Subcutaneous abdominal adipose tissue (tissue), 5 donors: ENCODE data around the gene RNU5B-1.

Source experiments
- H3K27ac ChIP-seq: one replicate; pipeline ENCODE4 v1.7.0; 2013; ENCODE audit warnings: low read depth, mild to moderate bottlenecking, inconsistent platforms, low read length, moderate library complexity
- H3K27me3 ChIP-seq, 5 donors: one replicate each; pipeline ENCODE4 v1.7.0; 2013; ENCODE audit warnings: low read length in 5 of 5, inconsistent platforms in 1 of 5; ENCODE audit not compliant: control insufficient read depth in 5 of 5, insufficient read depth in 4 of 5
- H3K36me3 ChIP-seq, 5 donors: one replicate each; pipeline ENCODE4 v1.7.0; 2013; ENCODE audit warnings: low read length in 5 of 5; ENCODE audit not compliant: control insufficient read depth in 5 of 5, insufficient read depth in 5 of 5
- H3K4me1 ChIP-seq, 5 donors: one replicate each; pipeline ENCODE4 v1.7.0; 2013; ENCODE audit warnings: low read length in 5 of 5, mild to moderate bottlenecking in 3 of 5, moderate library complexity in 1 of 5; ENCODE audit not compliant: control insufficient read depth in 5 of 5, insufficient read depth in 5 of 5
- H3K4me3 ChIP-seq, 5 donors: one replicate each; pipeline ENCODE4 v1.7.0; 2013; ENCODE audit warnings: low read length in 5 of 5, low read depth in 1 of 5
- H3K9ac ChIP-seq, 5 donors: one replicate each; pipeline ENCODE4 v1.7.0; 2013; ENCODE audit warnings: low read length in 5 of 5, mild to moderate bottlenecking in 4 of 5, moderate library complexity in 3 of 5
- H3K9me3 ChIP-seq, 5 donors: one replicate each; pipeline ENCODE4 v1.7.0; 2013; ENCODE audit warnings: low read length in 5 of 5; ENCODE audit not compliant: control insufficient read depth in 5 of 5
- donor health status: healthy.
- donor health status: healthy.
- donor health status: healthy.
- donor health status: healthy.
- donor health status: healthy.

Gene RNU5B-1

GRCh38 chr15:65304381-65305149, at the start of gene RNU5B-1:
RNU5B-1 (plus strand) TSS chr15:65304677.
- Histone ChIP-seq H3K27me3 (no peaks in the 10 kb centered on the region), H3K9ac (peak within 1 kb of the TSS; percentile 63 to 90 (median 81)), H3K4me1 (peaks cover 0 to 19% (median 18%) of the 10 kb centered on the region in 5 donors), H3K27ac (peak within 1 kb of the TSS; percentile 83), H3K4me3 (peak within 1 kb of the TSS; percentile 71 to 88 (median 74)), H3K9me3 (no peaks in the 10 kb centered on the region), H3K36me3 (no peaks in the 10 kb centered on the region)

GRCh38 chr15:65254758-65255157, 49.7 kb upstream of the RNU5B-1 start:
- Histone ChIP-seq H3K9me3 (no peaks in the 10 kb centered on the region), H3K36me3 (peaks cover 0 to 24% (median 10%) of the 10 kb centered on the region in 5 donors), H3K4me3 (no peak overlapping the region), H3K9ac (no peak overlapping the region), H3K4me1 (peaks cover 12 to 46% (median 26%) of the 10 kb centered on the region in 5 donors), H3K27ac (no peak overlapping the region), H3K27me3 (no peaks in the 10 kb centered on the region)

- H3K4me3 ChIP-seq: no peak overlapping the region
- H3K4me1 ChIP-seq: peaks cover 12 to 53% (median 31%) of the 10 kb centered on the region in 5 donors
- H3K27ac ChIP-seq: no peak overlapping the region
- H3K36me3 ChIP-seq: peaks cover 0 to 33% (median 18%) of the 10 kb centered on the region in 5 donors
- no peaks in the 10 kb centered on the region for H3K9me3 ChIP-seq
- H3K27me3 ChIP-seq: no peaks in the 10 kb centered on the region
- H3K9ac ChIP-seq: no peak overlapping the region
Observed at GRCh38 chr15:65255486-65256140, 48.9 kb upstream of the RNU5B-1 start.

- Histone ChIP-seq H3K36me3 (peaks cover 0 to 52% (median 32%) of the 10 kb centered on the region in 5 donors), H3K4me3 (no peak overlapping the region), H3K9me3 (no peaks in the 10 kb centered on the region), H3K9ac (peak overlapping the region in 2 of 5 donors; percentile 6 to 34), H3K27me3 (no peaks in the 10 kb centered on the region), H3K27ac (peak overlapping the region; percentile 86), H3K4me1 (peaks cover 8 to 47% (median 26%) of the 10 kb centered on the region in 5 donors)
Observed at GRCh38 chr15:65258375-65259262, 45.9 kb upstream of the RNU5B-1 start.

- H3K36me3 ChIP-seq: peaks cover 0 to 52% (median 32%) of the 10 kb centered on the region in 5 donors
- H3K27ac ChIP-seq: peak overlapping the region; percentile 86
- no peaks in the 10 kb centered on the region for H3K27me3 ChIP-seq
- no peaks in the 10 kb centered on the region for H3K9me3 ChIP-seq
- H3K9ac ChIP-seq: peak overlapping the region in 1 of 5 donors; percentile 34
- no peak overlapping the region for H3K4me3 ChIP-seq
- peaks cover 8 to 42% (median 26%) of the 10 kb centered on the region in 5 donors for H3K4me1 ChIP-seq
Observed at GRCh38 chr15:65259367-65259797, 45.1 kb upstream of the RNU5B-1 start.

GRCh38 chr15:65260968-65261367, 43.5 kb upstream of the RNU5B-1 start:
- H3K36me3 ChIP-seq: peaks cover 0 to 63% (median 37%) of the 10 kb centered on the region in 5 donors
- no peak overlapping the region for H3K4me3 ChIP-seq
- no peaks in the 10 kb centered on the region for H3K9me3 ChIP-seq
- H3K27me3 ChIP-seq: no peaks in the 10 kb centered on the region
- no peak overlapping the region for H3K27ac ChIP-seq
- H3K9ac ChIP-seq: no peak overlapping the region
- peaks cover 8 to 32% (median 26%) of the 10 kb centered on the region in 5 donors for H3K4me1 ChIP-seq

- H3K36me3 ChIP-seq: peaks cover 0 to 61% (median 44%) of the 10 kb centered on the region in 5 donors
- H3K27me3 ChIP-seq: no peaks in the 10 kb centered on the region
- H3K9me3 ChIP-seq: no peaks in the 10 kb centered on the region
- H3K27ac ChIP-seq: no peak overlapping the region
- H3K4me1 ChIP-seq: peaks cover 4 to 21% (median 16%) of the 10 kb centered on the region in 5 donors
- H3K4me3 ChIP-seq: no peak overlapping the region
- no peak overlapping the region for H3K9ac ChIP-seq
Observed at GRCh38 chr15:65263313-65263712, 41.2 kb upstream of the RNU5B-1 start.

- peaks cover 0 to 5% (median 4%) of the 10 kb centered on the region in 5 donors for H3K4me1 ChIP-seq
- H3K9me3 ChIP-seq: no peaks in the 10 kb centered on the region
- H3K27ac ChIP-seq: no peak overlapping the region
- H3K4me3 ChIP-seq: no peak overlapping the region
- H3K36me3 ChIP-seq: peaks cover 0 to 50% (median 33%) of the 10 kb centered on the region in 5 donors
- no peaks in the 10 kb centered on the region for H3K27me3 ChIP-seq
- no peak overlapping the region for H3K9ac ChIP-seq
Observed at GRCh38 chr15:65264863-65265430, 39.5 kb upstream of the RNU5B-1 start.

- Histone ChIP-seq H3K27ac (no peak overlapping the region), H3K4me1 (peaks cover 0 to 7% (median 6%) of the 10 kb centered on the region in 5 donors)
Observed at GRCh38 chr15:65266469-65266868, 38.0 kb upstream of the RNU5B-1 start.

More at GRCh38 chr15:65266469-65266868, 38.0 kb upstream of the RNU5B-1 start:
- Histone ChIP-seq H3K36me3 (peaks cover 0 to 42% (median 22%) of the 10 kb centered on the region in 5 donors), H3K9ac (no peak overlapping the region), H3K9me3 (no peaks in the 10 kb centered on the region), H3K27me3 (no peaks in the 10 kb centered on the region), H3K4me3 (no peak overlapping the region)
